Upper lobe of left lung (tissue), 6 donors: ENCODE measurements around the gene PMM1. TPM values are rescaled to one million over a fixed set of nuclear protein-coding genes. Genes with fewer than 3 reads are reported as not detected.

Experiments used
- ATAC-seq, 2 donors: fragments of 200-7000 bp; cut with Tn5 transposase; one replicate each; pipeline ENCODE4 v1.9.1; 2022; ENCODE audit warnings: mild to moderate bottlenecking in 2 of 2, moderate library complexity in 2 of 2; ENCODE audit not compliant: low FRiP score in 2 of 2
- DNase-seq, 2 donors: peaks; one replicate each; pipeline ENCODE4 v3.0.0-alpha.2; 2019 to 2020
- H3K27ac ChIP-seq, 4 donors: fragments of 200-600 bp; sonication (generic); one replicate each; pipeline ENCODE4 v1.5.1; 2016 to 2019
- H3K27me3 ChIP-seq, 4 donors: fragments of 200-600 bp; sonication (generic); one replicate each; pipeline ENCODE4 v1.5.1; 2017 to 2019
- H3K36me3 ChIP-seq, 4 donors: fragments of 200-600 bp; sonication (generic); one replicate each; pipeline ENCODE4 v1.5.1; 2016 to 2019
- H3K4me1 ChIP-seq, 4 donors: fragments of 200-600 bp; sonication (generic); one replicate each; pipeline ENCODE4 v1.5.1; 2018 to 2019
- H3K4me3 ChIP-seq, 4 donors: fragments of 200-600 bp; sonication (generic); one replicate each; pipeline ENCODE4 v1.5.1; 2017 to 2019; ENCODE audit warnings: mild to moderate bottlenecking in 2 of 4, moderate library complexity in 1 of 4
- H3K9me3 ChIP-seq, 4 donors: fragments of 200-600 bp; sonication (generic); one replicate each; pipeline ENCODE4 v1.5.1; 2018 to 2019
- EP300 ChIP-seq, 4 donors: sonication (generic); formaldehyde crosslinking; IDR thresholded peaks; one replicate each; pipeline ENCODE4 v1.5.1; 2017; ENCODE audit warnings: antibody characterized with exemption in 4 of 4, control low read depth in 2 of 4
- POLR2A ChIP-seq, 4 donors: fragments of 450-650 bp; IDR thresholded peaks; one replicate each; pipeline ENCODE4 v1.5.1; 2016 to 2017; ENCODE audit warnings: antibody characterized with exemption in 4 of 4, mild to moderate bottlenecking in 2 of 4
- POLR2AphosphoS5 ChIP-seq, 2 donors: sonication (generic); formaldehyde crosslinking; IDR thresholded peaks; one replicate each; pipeline ENCODE4 v1.5.1; 2017; ENCODE audit warnings: antibody characterized with exemption in 2 of 2
- WGBS, 2 donors: methylation state at CpG; one replicate each; pipeline ENCODE4 v1.1.5; 2017 to 2018; 5-methylcytosine and 5-hydroxymethylcytosine counted together
- total RNA-seq, 6 donors: library from RNA; depleted of rRNA in 4 of 6; stranded (reverse); fragments of >200 nt in 4 of 6; gene quantifications; one replicate each; pipeline versions ENCODE4 v1.1.0 to v1.2.1, GENCODE V29; 2016 to 2021
- TF ChIP-seq, protein P1 (sequence below), 6 experiments: fragments of 450-650 bp in 4 of 6; fragments of 200-600 bp in 2 of 6; sonication (generic) in 2 of 6; IDR thresholded peaks; one replicate each; pipeline ENCODE4 v1.5.1; 2016 to 2019; ENCODE audit warnings: antibody characterized with exemption in 6 of 6
- donor health status: DM: no; HTN: no; CAD: no; lungs with moderate emphysema.
- donor health status: DM: no; HTN: yes; CAD: no; lungs with severe emphysema.

PMM1 gene
- total RNA-seq, 6 donors from 2014 or later = 42.1 to 226 (median 105) TPM

DNA sequence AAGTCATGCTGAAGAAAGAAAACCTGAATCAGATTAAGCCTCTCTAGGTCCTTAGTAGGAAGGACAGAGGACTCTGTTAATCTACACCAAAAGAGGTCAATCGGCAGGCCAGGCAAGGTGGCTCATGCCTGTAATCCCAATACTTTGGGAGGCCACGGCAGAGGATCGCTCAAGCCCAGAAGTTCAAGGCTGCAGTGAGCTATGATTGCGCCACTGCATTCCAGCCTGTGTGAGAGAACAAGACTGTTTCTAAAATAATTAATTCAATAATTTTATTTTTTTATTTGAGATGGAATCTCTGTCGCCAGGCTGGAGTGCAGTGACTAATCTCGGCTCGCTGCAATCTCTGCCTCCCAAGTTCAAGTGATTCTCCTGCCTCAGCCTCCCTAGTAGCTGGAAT is 35.9 kb upstream of the PMM1 start:
- peaks cover 38 to 84% (median 72%) of the 10 kb centered on the region in 4 donors for H3K36me3 ChIP-seq
- H3K9me3 ChIP-seq = no peaks in the 10 kb centered on the region
- no peak for TF ChIP-seq POLR2AphosphoS5 (IDR thresholded peaks at IDR 0.05)
- TF ChIP-seq, protein P1, sequence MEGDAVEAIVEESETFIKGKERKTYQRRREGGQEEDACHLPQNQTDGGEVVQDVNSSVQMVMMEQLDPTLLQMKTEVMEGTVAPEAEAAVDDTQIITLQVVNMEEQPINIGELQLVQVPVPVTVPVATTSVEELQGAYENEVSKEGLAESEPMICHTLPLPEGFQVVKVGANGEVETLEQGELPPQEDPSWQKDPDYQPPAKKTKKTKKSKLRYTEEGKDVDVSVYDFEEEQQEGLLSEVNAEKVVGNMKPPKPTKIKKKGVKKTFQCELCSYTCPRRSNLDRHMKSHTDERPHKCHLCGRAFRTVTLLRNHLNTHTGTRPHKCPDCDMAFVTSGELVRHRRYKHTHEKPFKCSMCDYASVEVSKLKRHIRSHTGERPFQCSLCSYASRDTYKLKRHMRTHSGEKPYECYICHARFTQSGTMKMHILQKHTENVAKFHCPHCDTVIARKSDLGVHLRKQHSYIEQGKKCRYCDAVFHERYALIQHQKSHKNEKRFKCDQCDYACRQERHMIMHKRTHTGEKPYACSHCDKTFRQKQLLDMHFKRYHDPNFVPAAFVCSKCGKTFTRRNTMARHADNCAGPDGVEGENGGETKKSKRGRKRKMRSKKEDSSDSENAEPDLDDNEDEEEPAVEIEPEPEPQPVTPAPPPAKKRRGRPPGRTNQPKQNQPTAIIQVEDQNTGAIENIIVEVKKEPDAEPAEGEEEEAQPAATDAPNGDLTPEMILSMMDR (IDR thresholded peaks at IDR 0.05) = no peak
- no peak for TF ChIP-seq EP300 (IDR thresholded peaks at IDR 0.05)
- DNase-seq (no peak), ATAC-seq (no peak)
- peaks cover 9 to 28% (median 16%) of the 10 kb centered on the region in 4 donors for H3K4me1 ChIP-seq
- no peak overlapping the region for H3K27ac ChIP-seq
- 93 to 94% methylated on average over 7 of the region's 7 CpGs for WGBS, 2 donors
- no peak overlapping the region for H3K4me3 ChIP-seq
- no peaks in the 10 kb centered on the region for H3K27me3 ChIP-seq

DNA sequence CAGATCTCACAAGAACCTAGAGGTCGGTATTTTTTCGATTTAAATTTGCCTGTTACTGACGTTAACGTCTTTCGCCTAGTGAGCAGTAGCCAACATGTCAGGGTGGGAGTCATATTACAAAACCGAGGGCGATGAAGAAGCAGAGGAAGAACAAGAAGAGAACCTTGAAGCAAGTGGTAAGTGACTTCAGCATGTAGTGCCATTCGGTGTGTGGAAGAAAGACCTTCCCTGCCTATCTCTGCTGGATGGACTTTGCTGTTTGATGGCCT is 32.2 kb upstream of the PMM1 start:
- TF ChIP-seq EP300 (IDR thresholded peaks at IDR 0.05) = no peak
- no peak for TF ChIP-seq POLR2AphosphoS5 (IDR thresholded peaks at IDR 0.05)
- no peak for TF ChIP-seq POLR2A (IDR thresholded peaks at IDR 0.05)
- Histone ChIP-seq H3K27ac (peak overlapping the region; percentile 94 to 98 (median 96)), H3K9me3 (no peaks in the 10 kb centered on the region), H3K36me3 (peaks cover 17 to 48% (median 38%) of the 10 kb centered on the region in 4 donors), H3K4me1 (peaks cover 26 to 57% (median 33%) of the 10 kb centered on the region in 4 donors), H3K4me3 (peak overlapping the region; percentile 79 to 99 (median 85)), H3K27me3 (no peaks in the 10 kb centered on the region)
- WGBS, 2 donors = 6 to 7% methylated on average over 8 of the region's 8 CpGs
- DNase-seq = no peak
- ATAC-seq = no peak

DNA sequence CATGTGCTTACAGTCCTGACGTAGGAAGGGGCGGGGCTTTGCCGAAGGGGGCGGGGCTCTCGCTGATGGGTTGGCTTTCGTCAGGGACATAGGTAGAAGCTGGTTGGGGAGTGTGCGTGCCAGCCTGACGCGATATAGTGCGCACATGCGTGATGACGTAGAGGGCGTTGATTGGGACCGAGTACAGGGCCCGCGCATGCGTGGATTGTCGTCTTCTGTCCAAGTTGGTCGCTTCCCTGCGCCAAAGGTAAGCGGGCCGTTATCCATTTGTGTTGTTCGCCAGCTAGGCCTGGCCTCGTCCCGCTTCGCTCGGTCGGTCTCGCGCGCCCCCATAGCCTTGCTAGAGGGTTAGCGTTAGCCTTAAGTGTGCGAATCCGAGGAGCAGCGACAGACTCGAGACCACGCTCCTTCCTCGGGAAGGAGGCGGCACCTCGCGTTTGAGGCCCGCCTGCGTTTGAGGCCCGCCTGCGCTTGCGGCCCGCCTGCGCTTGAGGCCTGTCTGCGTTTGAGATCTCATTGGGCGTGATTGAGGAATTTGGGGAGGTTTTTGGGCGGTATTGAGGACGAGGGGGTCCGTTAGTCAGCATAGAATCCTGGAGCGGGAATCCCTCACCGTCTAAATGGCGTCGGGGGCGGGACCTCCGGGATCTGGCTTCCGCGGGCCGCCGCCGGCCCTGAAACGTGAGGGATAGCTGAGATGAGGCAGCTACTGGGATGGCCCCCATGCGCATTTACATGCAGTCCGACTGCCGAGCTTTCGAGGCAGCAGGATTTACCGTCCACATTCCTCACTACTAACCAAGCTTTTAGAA is 31.7 kb upstream of the PMM1 start, which contains the start of gene XRCC6:
Gene XRCC6, plus strand, starts transcription at position 197 of the 812 bp plus-strand sequence. CDS start 710 bp downstream, outside the sequence.
- H3K27me3 ChIP-seq = no peaks in the 10 kb centered on the region
- H3K4me3 ChIP-seq = peak within 1 kb of the TSS; percentile 79 to 99 (median 85)
- H3K4me1 ChIP-seq = peaks cover 26 to 57% (median 33%) of the 10 kb centered on the region in 4 donors
- WGBS, 2 donors = 0 to 1% methylated on average over 36 to 43 of the region's 70 CpGs
- TF ChIP-seq POLR2AphosphoS5 (IDR thresholded peaks at IDR 0.05) (peak; percentile 94 to 97), POLR2A (IDR thresholded peaks at IDR 0.05) (peak in 3 of 4 donors; percentile 66 to 96 (median 72))
- TF ChIP-seq, protein P1 (IDR thresholded peaks at IDR 0.05) = no peak
- ATAC-seq (peak; percentile 98 to 99), DNase-seq (peak; percentile 99 to 100)
- no peaks in the 10 kb centered on the region for H3K9me3 ChIP-seq
- H3K36me3 ChIP-seq = peaks cover 14 to 43% (median 34%) of the 10 kb centered on the region in 4 donors
- H3K27ac ChIP-seq = peak within 1 kb of the TSS; percentile 94 to 98 (median 96)

DNA sequence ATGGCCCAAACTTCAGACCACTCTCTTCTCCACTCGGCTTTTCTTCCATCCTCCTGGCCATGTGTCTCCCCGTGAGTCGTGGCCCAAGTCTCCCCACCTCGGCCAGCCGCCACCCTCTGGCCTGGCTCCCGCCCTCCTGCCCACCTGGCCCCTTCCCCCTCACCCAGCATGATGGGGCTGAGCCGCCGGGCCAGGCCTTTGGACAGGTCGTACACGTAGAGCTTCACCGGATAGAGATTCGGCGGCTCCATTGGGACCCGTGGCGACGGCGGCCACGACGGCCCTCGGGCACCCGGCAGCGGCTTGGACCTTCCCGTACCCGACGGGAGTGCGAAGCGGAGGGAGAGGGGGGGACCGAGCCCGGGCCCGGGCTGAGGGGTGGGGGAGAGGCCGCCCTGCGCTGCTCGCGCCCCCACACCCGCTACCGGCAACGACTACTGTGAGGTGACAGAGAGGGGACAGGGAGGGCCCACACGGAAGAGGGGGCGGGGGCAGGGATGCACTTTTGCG is 31.0 kb upstream of the PMM1 start, which contains the start of gene DESI1:
Gene DESI1, minus strand, starts transcription at position 455 of the 510 bp plus-strand sequence. Its CDS starts 204 bp downstream, at position 251.
- no peaks in the 10 kb centered on the region for H3K27me3 ChIP-seq
- WGBS, 2 donors = 0% methylated on average over 6 to 7 of the region's 40 CpGs
- H3K4me3 ChIP-seq = peak within 1 kb of the TSS; percentile 79 to 99 (median 85)
- peaks cover 10 to 36% (median 28%) of the 10 kb centered on the region in 4 donors for H3K36me3 ChIP-seq
- TF ChIP-seq POLR2AphosphoS5 (IDR thresholded peaks at IDR 0.05) (peak in 1 of 2 donors; percentile 99), POLR2A (IDR thresholded peaks at IDR 0.05) (peak in 3 of 4 donors; percentile 54 to 92 (median 79)), EP300 (IDR thresholded peaks at IDR 0.05) (peak in 1 of 4 donors; percentile 71)
- TF ChIP-seq, protein P1 (IDR thresholded peaks at IDR 0.05) = no peak
- DNase-seq (no peak), ATAC-seq (no peak)
- peak within 1 kb of the TSS; percentile 94 to 98 (median 96) for H3K27ac ChIP-seq
- H3K4me1 ChIP-seq = peaks cover 26 to 57% (median 33%) of the 10 kb centered on the region in 4 donors
- H3K9me3 ChIP-seq = no peaks in the 10 kb centered on the region

DNA sequence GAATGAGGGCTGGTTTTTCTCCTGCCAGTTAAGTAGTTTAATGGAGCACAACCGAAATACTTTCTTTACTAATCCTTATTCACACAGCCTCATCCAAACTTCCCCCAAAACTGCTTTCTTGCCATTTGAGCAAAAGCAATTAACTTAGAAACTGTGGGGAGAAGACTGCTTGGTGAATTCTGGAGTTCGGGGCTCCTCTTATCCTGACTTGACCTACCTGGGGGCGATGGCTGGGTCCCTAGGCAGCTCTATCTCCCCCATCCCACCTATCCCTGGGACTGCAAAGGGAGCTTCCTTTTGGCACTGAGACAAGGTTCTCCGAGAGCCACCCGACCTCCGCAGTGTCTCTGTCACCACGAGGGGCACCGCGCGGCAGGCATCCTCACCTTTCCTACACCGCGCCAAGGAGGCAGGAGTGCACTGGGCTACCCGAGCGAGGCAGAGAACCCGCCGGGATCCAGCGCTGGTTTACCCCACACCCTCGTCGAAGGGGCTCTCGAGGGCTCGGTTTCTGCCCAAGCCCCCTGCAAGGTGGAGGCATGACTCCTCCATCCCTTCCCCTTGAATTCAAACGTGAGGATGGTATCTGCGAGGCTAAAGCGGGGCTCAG is 30.4 kb upstream of the PMM1 start:
- Histone ChIP-seq H3K27me3 (no peaks in the 10 kb centered on the region), H3K4me1 (peaks cover 26 to 57% (median 33%) of the 10 kb centered on the region in 4 donors), H3K36me3 (peaks cover 5 to 30% (median 22%) of the 10 kb centered on the region in 4 donors), H3K4me3 (peak overlapping the region; percentile 74 to 99 (median 80)), H3K27ac (peak overlapping the region; percentile 94 to 98 (median 96)), H3K9me3 (no peaks in the 10 kb centered on the region)
- DNase-seq (peak; percentile 40 to 79), ATAC-seq (peak; percentile 18 to 52)
- 2 to 3% methylated on average over 12 to 24 of the region's 24 CpGs for WGBS, 2 donors
- no peak for TF ChIP-seq POLR2A (IDR thresholded peaks at IDR 0.05)
- no peak for TF ChIP-seq EP300 (IDR thresholded peaks at IDR 0.05)
- no peak for TF ChIP-seq POLR2AphosphoS5 (IDR thresholded peaks at IDR 0.05)
- TF ChIP-seq, protein P1 (IDR thresholded peaks at IDR 0.05) = no peak
